H9 (cell line): ENCODE data around the gene ANO2. TPM values are rescaled to one million over a fixed set of nuclear protein-coding genes. Genes with fewer than 3 reads are reported as not detected.

ENCODE experiments used
- DNase-seq: peaks from one replicate; pipeline ENCODE4 v3.0.0-alpha.2; 2017
- H2AFZ ChIP-seq: one replicate; pipeline ENCODE4 v1.6.1; 2013; ENCODE audit warnings: mild to moderate bottlenecking, low read length, control low read depth, moderate library complexity
- H2AK5ac ChIP-seq: 2 replicates; pipeline ENCODE4 v1.6.1; 2013; ENCODE audit warnings: low read length, control low read depth, mixed read lengths; ENCODE audit not compliant: insufficient read length
- H2BK120ac ChIP-seq: one replicate; pipeline ENCODE4 v1.6.1; 2013; ENCODE audit warnings: low read depth, mild to moderate bottlenecking, low read length, control low read depth, inconsistent platforms; ENCODE audit not compliant: poor library complexity, severe bottlenecking
- H2BK12ac ChIP-seq: 2 replicates; pipeline ENCODE4 v1.6.1; 2013; ENCODE audit warnings: low read length, control low read depth, mixed read lengths, low read depth; ENCODE audit not compliant: insufficient read length
- H2BK15ac ChIP-seq: 2 replicates; pipeline ENCODE4 v1.6.1; 2013; ENCODE audit warnings: low read depth, low read length, control low read depth
- H2BK20ac ChIP-seq: one replicate; pipeline ENCODE4 v1.6.1; 2013; ENCODE audit warnings: low read depth, mild to moderate bottlenecking, low read length, control low read depth, inconsistent platforms; ENCODE audit not compliant: poor library complexity, severe bottlenecking
- H2BK5ac ChIP-seq: 2 replicates; pipeline ENCODE4 v1.6.1; 2013; ENCODE audit warnings: low read length, control low read depth, mixed read lengths; ENCODE audit not compliant: insufficient read length
- H3K14ac ChIP-seq: 2 replicates; pipeline ENCODE4 v1.6.1; 2013; ENCODE audit warnings: low read length, control low read depth; ENCODE audit not compliant: insufficient read depth
- H3K18ac ChIP-seq: 2 replicates; pipeline ENCODE4 v1.6.1; 2013; ENCODE audit warnings: low read depth, mild to moderate bottlenecking, mixed read lengths, low read length, control low read depth; ENCODE audit not compliant: insufficient read length
- H3K23ac ChIP-seq: 2 replicates; pipeline ENCODE4 v1.6.1; 2013; ENCODE audit warnings: low read length, control low read depth, mixed read lengths, low read depth; ENCODE audit not compliant: insufficient read length
- H3K23me2 ChIP-seq: 2 replicates; pipeline ENCODE4 v1.6.1; 2013; ENCODE audit warnings: low read depth, mild to moderate bottlenecking, mixed read lengths, low read length, control low read depth; ENCODE audit not compliant: insufficient read length, poor library complexity, severe bottlenecking
- H3K27ac ChIP-seq: 2 replicates; pipeline ENCODE4 v1.5.1; 2013; ENCODE audit warnings: low read length, control low read depth, mixed read lengths, low read depth; ENCODE audit not compliant: insufficient read length
- H3K27me3 ChIP-seq: 2 replicates; pipeline ENCODE4 v1.6.1; 2013; ENCODE audit warnings: low read length, control low read depth, inconsistent platforms; ENCODE audit not compliant: insufficient read depth
- H3K4ac ChIP-seq: 2 replicates; pipeline ENCODE4 v1.6.1; 2013; ENCODE audit warnings: low read depth, mild to moderate bottlenecking, control low read depth, inconsistent platforms, low read length, moderate library complexity
- H3K4me1 ChIP-seq: 2 replicates; pipeline ENCODE4 v1.6.1; 2013; ENCODE audit warnings: low read length, control low read depth, inconsistent platforms; ENCODE audit not compliant: insufficient read depth
- H3K4me2 ChIP-seq: 2 replicates; pipeline ENCODE4 v1.6.1; 2013; ENCODE audit warnings: low read length, control low read depth, mixed read lengths; ENCODE audit not compliant: insufficient read length, insufficient read depth
- H3K56ac ChIP-seq: 2 replicates; pipeline ENCODE4 v1.6.1; 2013; ENCODE audit warnings: low read depth, mild to moderate bottlenecking, mixed read lengths, low read length, control low read depth; ENCODE audit not compliant: insufficient read length
- H3K79me1 ChIP-seq: 2 replicates; pipeline ENCODE4 v1.6.1; 2013; ENCODE audit warnings: low read depth, mild to moderate bottlenecking, moderate library complexity, low read length, control low read depth, inconsistent platforms; ENCODE audit not compliant: insufficient read depth, poor library complexity, severe bottlenecking
- H3K79me2 ChIP-seq: 2 replicates; pipeline ENCODE4 v1.6.1; 2013; ENCODE audit warnings: low read length, control low read depth, inconsistent platforms; ENCODE audit not compliant: insufficient read depth
- H3K9ac ChIP-seq: 2 replicates; pipeline ENCODE4 v1.6.1; 2013; ENCODE audit warnings: low read length, control low read depth, mixed read lengths; ENCODE audit not compliant: insufficient read length; ENCODE audit errors: extremely low read depth
- H3K9me3 ChIP-seq: one replicate; pipeline ENCODE4 v1.6.1; 2013; ENCODE audit warnings: low read depth, low read length, inconsistent platforms; ENCODE audit not compliant: control insufficient read depth
- H3T11ph ChIP-seq: one replicate; pipeline ENCODE4 v1.6.1; 2013; ENCODE audit warnings: mild to moderate bottlenecking, low read length, control low read depth, inconsistent platforms
- H4K20me1 ChIP-seq: one replicate; pipeline ENCODE4 v1.6.1; 2013; ENCODE audit not compliant: control insufficient read depth, insufficient read length, insufficient read depth
- H4K5ac ChIP-seq: 2 replicates; pipeline ENCODE4 v1.6.1; 2013; ENCODE audit warnings: low read depth, mild to moderate bottlenecking, mixed read lengths, low read length, control low read depth; ENCODE audit not compliant: insufficient read length
- H4K8ac ChIP-seq: replicated peaks from 2 replicates; pipeline ENCODE4 v1.6.1; 2013; ENCODE audit warnings: low read length, control low read depth, mixed read lengths, low read depth; ENCODE audit not compliant: insufficient read length
- H4K91ac ChIP-seq: 2 replicates; pipeline ENCODE4 v1.6.1; 2013; ENCODE audit warnings: low read depth, mild to moderate bottlenecking, moderate library complexity, mixed read lengths, low read length, control low read depth; ENCODE audit not compliant: insufficient read length
- H3K27ac Mint-ChIP-seq, 3 experiments: 2 replicates in 2 of 3; 3 replicates in 1 of 3; pipeline ENCODE4 v1.8.0; 2020 to 2021; ENCODE audit warnings: mixed read lengths in 3 of 3, mild to moderate bottlenecking in 1 of 3, moderate library complexity in 1 of 3
- H3K27me3 Mint-ChIP-seq: 2 replicates; pipeline ENCODE4 v1.8.0; 2021; ENCODE audit warnings: low read depth, mild to moderate bottlenecking, moderate library complexity, mixed read lengths
- H3K36me3 Mint-ChIP-seq, 3 experiments: 2 replicates in 2 of 3; 3 replicates in 1 of 3; pipeline ENCODE4 v1.8.0; 2020 to 2021; ENCODE audit warnings: low read depth in 3 of 3, mixed read lengths in 3 of 3; ENCODE audit not compliant: insufficient read depth in 1 of 3
- H3K4me1 Mint-ChIP-seq, 2 experiments: 2 replicates each; pipeline ENCODE4 v1.8.0; 2020; ENCODE audit warnings: mixed read lengths in 2 of 2
- H3K4me3 Mint-ChIP-seq, 2 experiments: 2 replicates in 1 of 2; 3 replicates in 1 of 2; pipeline ENCODE4 v1.8.0; 2020 to 2021; ENCODE audit warnings: mild to moderate bottlenecking in 2 of 2, mixed read lengths in 2 of 2, moderate library complexity in 1 of 2
- H3K9me3 Mint-ChIP-seq, 2 experiments: 2 replicates in 1 of 2; 3 replicates in 1 of 2; pipeline ENCODE4 v1.8.0; 2020; ENCODE audit warnings: mild to moderate bottlenecking in 2 of 2, mixed read lengths in 2 of 2, moderate library complexity in 1 of 2
- WGBS: extraction: QIAGEN DNeasy Blood & Tissue Kit; methylation state at CpG from one replicate; pipeline ENCODE4 v1.1.7; 2013; ENCODE audit warnings: missing lambda C conversion rate, low lambda C conversion rate, mixed read lengths; ENCODE audit not compliant: insufficient read length; ENCODE audit errors: extremely low coverage; 5-methylcytosine and 5-hydroxymethylcytosine counted together
- total RNA-seq: library from RNA; stranded (reverse); gene quantifications from 2 replicates; pipeline ENCODE4 v1.2.1, GENCODE V29; 2021
- TF ChIP-seq, protein P1 (sequence below): fragments of 200-600 bp; sonication (generic); conservative IDR thresholded peaks from 3 replicates; pipeline ENCODE4 v1.8.0; 2021; ENCODE audit warnings: antibody characterized with exemption, mild to moderate bottlenecking

ANO2 gene
- total RNA-seq, 1 experiment from 2014 or later = 3.8 TPM

- H3K4me1 ChIP-seq = no peaks in the 10 kb centered on the region
- no peak overlapping the region for H3T11ph ChIP-seq
- no CpG with 5 or more reads among the region's 6 CpGs for WGBS
- no peak overlapping the region for H4K91ac ChIP-seq
- TF ChIP-seq, protein P1, sequence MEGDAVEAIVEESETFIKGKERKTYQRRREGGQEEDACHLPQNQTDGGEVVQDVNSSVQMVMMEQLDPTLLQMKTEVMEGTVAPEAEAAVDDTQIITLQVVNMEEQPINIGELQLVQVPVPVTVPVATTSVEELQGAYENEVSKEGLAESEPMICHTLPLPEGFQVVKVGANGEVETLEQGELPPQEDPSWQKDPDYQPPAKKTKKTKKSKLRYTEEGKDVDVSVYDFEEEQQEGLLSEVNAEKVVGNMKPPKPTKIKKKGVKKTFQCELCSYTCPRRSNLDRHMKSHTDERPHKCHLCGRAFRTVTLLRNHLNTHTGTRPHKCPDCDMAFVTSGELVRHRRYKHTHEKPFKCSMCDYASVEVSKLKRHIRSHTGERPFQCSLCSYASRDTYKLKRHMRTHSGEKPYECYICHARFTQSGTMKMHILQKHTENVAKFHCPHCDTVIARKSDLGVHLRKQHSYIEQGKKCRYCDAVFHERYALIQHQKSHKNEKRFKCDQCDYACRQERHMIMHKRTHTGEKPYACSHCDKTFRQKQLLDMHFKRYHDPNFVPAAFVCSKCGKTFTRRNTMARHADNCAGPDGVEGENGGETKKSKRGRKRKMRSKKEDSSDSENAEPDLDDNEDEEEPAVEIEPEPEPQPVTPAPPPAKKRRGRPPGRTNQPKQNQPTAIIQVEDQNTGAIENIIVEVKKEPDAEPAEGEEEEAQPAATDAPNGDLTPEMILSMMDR = no peak
- no peaks in the 10 kb centered on the region for H4K20me1 ChIP-seq
- no peak overlapping the region for H3K56ac ChIP-seq
- peaks cover 16% of the 10 kb centered on the region for H3K27me3 Mint-ChIP-seq
- H3K79me1 ChIP-seq = no peaks in the 10 kb centered on the region
- H3K27ac ChIP-seq = no peak overlapping the region
- H3K14ac ChIP-seq = no peak overlapping the region
- H3K9me3 ChIP-seq = no peaks in the 10 kb centered on the region
- no peaks in the 10 kb centered on the region for H3K36me3 Mint-ChIP-seq
- no peak overlapping the region for H2BK5ac ChIP-seq
- H2AFZ ChIP-seq = no peak overlapping the region
- DNase-seq = no peak
- H3K18ac ChIP-seq = no peak overlapping the region
- H3K4me1 Mint-ChIP-seq = no peaks in the 10 kb centered on the region
- H2AK5ac ChIP-seq = no peak overlapping the region
- no peak overlapping the region for H2BK120ac ChIP-seq
- H3K4ac ChIP-seq = no peak overlapping the region
- H3K9me3 Mint-ChIP-seq = no peaks in the 10 kb centered on the region; a peak in 1 of 5 replicates
- H3K9ac ChIP-seq = no peak overlapping the region
- H3K27ac Mint-ChIP-seq = no peak overlapping the region
- H2BK15ac ChIP-seq = no peak overlapping the region
- H4K5ac ChIP-seq = no peak overlapping the region
- no peaks in the 10 kb centered on the region for H3K23me2 ChIP-seq
- no peak overlapping the region for H3K4me2 ChIP-seq
- H2BK20ac ChIP-seq = no peak overlapping the region
- no peak overlapping the region for H3K4me3 Mint-ChIP-seq
- no peak overlapping the region for H4K8ac ChIP-seq
- H3K79me2 ChIP-seq = no peaks in the 10 kb centered on the region
- H3K27me3 ChIP-seq = no peaks in the 10 kb centered on the region
- H3K23ac ChIP-seq = no peak overlapping the region
- no peak overlapping the region for H2BK12ac ChIP-seq
These were observed 32.5 kb upstream of the ANO2 start for GRCh38 chr12:5977556-5977955.
